ENCODE results near the gene INA.
"Not testable (repeated sequence)": the region's sequence is repeated elsewhere in the genome, so short reads cannot be mapped to it uniquely, and the experiment has no call there.

Gene INA

GRCh38 chr10:103276896-103277712 lies at the start of gene INA:
TSS of gene INA (plus strand) at chr10:103277138. CDS start at chr10:103277212, 74 bp downstream.
- Mint-ChIP-seq H3K36me3 (ENCODE audit: low read depth) (peaks cover 3% of the 10 kb centered on the region), H3K4me1 (ENCODE audit: low read depth) (peaks cover 11% of the 10 kb centered on the region), H3K27ac (no peak within 1 kb of the TSS), H3K4me3 (peak within 1 kb of the TSS; percentile 63), H3K9me3 (peaks cover 5% of the 10 kb centered on the region), H3K27me3 (ENCODE audit: low read depth) (peaks cover 58% of the 10 kb centered on the region)

- Mint-ChIP-seq H3K4me1 (ENCODE audit: low read depth) (no peaks in the 10 kb centered on the region), H3K27me3 (ENCODE audit: low read depth) (no peaks in the 10 kb centered on the region), H3K9me3 (peaks cover 14% of the 10 kb centered on the region), H3K4me3 (no peak overlapping the region), H3K27ac (no peak overlapping the region), H3K36me3 (ENCODE audit: low read depth) (peaks cover 7% of the 10 kb centered on the region)
Measured at GRCh38 chr10:103227416-103227815, 49.5 kb upstream of the INA start.

GRCh38 chr10:103231047-103231551 lies 45.8 kb upstream of the INA start:
- no peaks in the 10 kb centered on the region for H3K4me1 Mint-ChIP-seq (ENCODE audit: low read depth)
- no peaks in the 10 kb centered on the region for H3K9me3 Mint-ChIP-seq
- H3K27me3 Mint-ChIP-seq (ENCODE audit: low read depth) = no peaks in the 10 kb centered on the region
- H3K4me3 Mint-ChIP-seq = no peak overlapping the region
- no peak overlapping the region for H3K27ac Mint-ChIP-seq
- no peaks in the 10 kb centered on the region for H3K36me3 Mint-ChIP-seq (ENCODE audit: low read depth)

GRCh38 chr10:103232131-103232673 lies 44.7 kb upstream of the INA start:
- Mint-ChIP-seq H3K27ac (no peak overlapping the region), H3K36me3 (ENCODE audit: low read depth) (no peaks in the 10 kb centered on the region), H3K4me1 (ENCODE audit: low read depth) (no peaks in the 10 kb centered on the region), H3K4me3 (no peak overlapping the region), H3K27me3 (ENCODE audit: low read depth) (no peaks in the 10 kb centered on the region), H3K9me3 (no peaks in the 10 kb centered on the region)

- Mint-ChIP-seq H3K27me3 (ENCODE audit: low read depth) (no peaks in the 10 kb centered on the region), H3K36me3 (ENCODE audit: low read depth) (no peaks in the 10 kb centered on the region), H3K27ac (no peak overlapping the region), H3K4me1 (ENCODE audit: low read depth) (no peaks in the 10 kb centered on the region), H3K4me3 (no peak overlapping the region), H3K9me3 (no peaks in the 10 kb centered on the region)
Measured at GRCh38 chr10:103232772-103233488, 44.0 kb upstream of the INA start.

GRCh38 chr10:103235775-103236174 lies 41.2 kb upstream of the INA start:
- H3K27ac Mint-ChIP-seq = no peak overlapping the region
- no peaks in the 10 kb centered on the region for H3K9me3 Mint-ChIP-seq
- no peaks in the 10 kb centered on the region for H3K36me3 Mint-ChIP-seq (ENCODE audit: low read depth)
- no peak overlapping the region for H3K4me3 Mint-ChIP-seq
- H3K4me1 Mint-ChIP-seq (ENCODE audit: low read depth) = peaks cover 9% of the 10 kb centered on the region
- no peaks in the 10 kb centered on the region for H3K27me3 Mint-ChIP-seq (ENCODE audit: low read depth)

- H3K4me3 Mint-ChIP-seq = no peak overlapping the region
- H3K4me1 Mint-ChIP-seq (ENCODE audit: low read depth) = peaks cover 19% of the 10 kb centered on the region
- no peaks in the 10 kb centered on the region for H3K27me3 Mint-ChIP-seq (ENCODE audit: low read depth)
- no peaks in the 10 kb centered on the region for H3K9me3 Mint-ChIP-seq
- H3K27ac Mint-ChIP-seq = no peak overlapping the region
- H3K36me3 Mint-ChIP-seq (ENCODE audit: low read depth) = no peaks in the 10 kb centered on the region
Measured at GRCh38 chr10:103238506-103239252, 38.3 kb upstream of the INA start.

- peaks cover 19% of the 10 kb centered on the region for H3K4me1 Mint-ChIP-seq (ENCODE audit: low read depth)
Measured at GRCh38 chr10:103241262-103242011, 35.5 kb upstream of the INA start.

GRCh38 chr10:103244666-103245271 lies 32.2 kb upstream of the INA start:
- H3K4me1 Mint-ChIP-seq (ENCODE audit: low read depth) = peaks cover 19% of the 10 kb centered on the region
- H3K27ac Mint-ChIP-seq = peak overlapping the region; percentile 41

More at GRCh38 chr10:103241262-103242011, 35.5 kb upstream of the INA start:
- Mint-ChIP-seq H3K4me3 (peak overlapping the region; percentile 58), H3K27ac (peak overlapping the region; percentile 81), H3K9me3 (no peaks in the 10 kb centered on the region), H3K36me3 (ENCODE audit: low read depth) (no peaks in the 10 kb centered on the region), H3K27me3 (ENCODE audit: low read depth) (peaks cover 3% of the 10 kb centered on the region)

GRCh38 chr10:103245587-103245986 lies 31.4 kb upstream of the INA start, which contains the start of gene RPEL1:
TSS of gene RPEL1 (plus strand) at chr10:103245887. CDS start at chr10:103245997, 110 bp downstream.
- H3K36me3 Mint-ChIP-seq (ENCODE audit: low read depth); H3K4me3 Mint-ChIP-seq; H3K9me3 Mint-ChIP-seq; H3K27ac Mint-ChIP-seq: not testable (repeated sequence)
- H3K27me3 Mint-ChIP-seq (ENCODE audit: low read depth) = peaks cover 14% of the 10 kb centered on the region
- peaks cover 14% of the 10 kb centered on the region for H3K4me1 Mint-ChIP-seq (ENCODE audit: low read depth)

More at GRCh38 chr10:103244666-103245271, 32.2 kb upstream of the INA start:
- Mint-ChIP-seq H3K36me3 (ENCODE audit: low read depth) (no peaks in the 10 kb centered on the region), H3K27me3 (ENCODE audit: low read depth) (peaks cover 14% of the 10 kb centered on the region), H3K4me3 (no peak overlapping the region), H3K9me3 (no peaks in the 10 kb centered on the region)

- H3K9me3 Mint-ChIP-seq = peaks cover 3% of the 10 kb centered on the region
- H3K27me3 Mint-ChIP-seq (ENCODE audit: low read depth) = peaks cover 14% of the 10 kb centered on the region
- H3K27ac Mint-ChIP-seq = no peak overlapping the region
- H3K36me3 Mint-ChIP-seq (ENCODE audit: low read depth) = no peaks in the 10 kb centered on the region
- peaks cover 11% of the 10 kb centered on the region for H3K4me1 Mint-ChIP-seq (ENCODE audit: low read depth)
- H3K4me3 Mint-ChIP-seq = no peak overlapping the region
Measured at GRCh38 chr10:103246324-103246723, 30.6 kb upstream of the INA start.

- peaks cover 8% of the 10 kb centered on the region for H3K9me3 Mint-ChIP-seq
- peaks cover 3% of the 10 kb centered on the region for H3K27me3 Mint-ChIP-seq (ENCODE audit: low read depth)
- no peak overlapping the region for H3K27ac Mint-ChIP-seq
- no peak overlapping the region for H3K4me3 Mint-ChIP-seq
- H3K36me3 Mint-ChIP-seq (ENCODE audit: low read depth) = no peaks in the 10 kb centered on the region
- H3K4me1 Mint-ChIP-seq (ENCODE audit: low read depth) = peaks cover 8% of the 10 kb centered on the region
Measured at GRCh38 chr10:103254113-103254512, 22.8 kb upstream of the INA start.
